ENCODE results near the gene TSPAN32.
"Not testable (repeated sequence)": the region's sequence is repeated elsewhere in the genome, so short reads cannot be mapped to it uniquely, and the experiment has no call there.

TSPAN32 gene

GRCh38 chr11:2364386-2364785, 62.6 kb downstream of the TSPAN32 start:
- not testable (repeated sequence) for H3K36me3 ChIP-seq (replicated peaks in 1 of 2; ENCODE audit: control insufficient read depth in 2 of 2, insufficient read depth in 2 of 2, low read length in 2 of 2); H2BK15ac ChIP-seq (ENCODE audit: low read length); H2BK120ac ChIP-seq (ENCODE audit: low read depth, low read length); H3K4me3 ChIP-seq (ENCODE audit: low read length in 2 of 2); H3K14ac ChIP-seq (ENCODE audit: low read length); H3K27ac ChIP-seq (replicated peaks; ENCODE audit: low read length); H3K79me1 ChIP-seq (ENCODE audit: low read depth, low read length); H2BK5ac ChIP-seq (ENCODE audit: low read length); H3K9me3 ChIP-seq (replicated peaks in 1 of 2; ENCODE audit: control insufficient read depth in 2 of 2, insufficient read depth in 1 of 2, low read depth in 1 of 2, low read length in 2 of 2); H3K4ac ChIP-seq (ENCODE audit: low read length); H4K8ac ChIP-seq (ENCODE audit: low read depth, low read length); H4K91ac ChIP-seq (ENCODE audit: low read depth, low read length, poor library complexity); H2AK5ac ChIP-seq (ENCODE audit: low read depth, low read length); H2AFZ ChIP-seq (ENCODE audit: low read length); H3K27me3 ChIP-seq (ENCODE audit: control insufficient read depth in 3 of 3, insufficient read depth in 3 of 3, low read depth in 1 of 3, low read length in 3 of 3); H3K23ac ChIP-seq (ENCODE audit: low read depth, low read length, poor library complexity); DNase-seq (ENCODE audit: low spot score); H3K4me2 ChIP-seq (ENCODE audit: insufficient read depth, low read length, poor library complexity, severe bottlenecking); H3K18ac ChIP-seq (ENCODE audit: low read length); H2BK12ac ChIP-seq (ENCODE audit: low read length); H3K9ac ChIP-seq (ENCODE audit: low read depth, low read length, poor library complexity); H3K4me1 ChIP-seq (ENCODE audit: control insufficient read depth in 2 of 2, insufficient read depth in 1 of 2, low read depth in 1 of 2, low read length in 2 of 2)
- no CpG with 5 or more reads among the region's 12 CpGs for WGBS, 2 donors (ENCODE audit: extremely low coverage in 2 of 2, insufficient read length in 2 of 2, insufficient replicate concordance in 1 of 2)

DNA sequence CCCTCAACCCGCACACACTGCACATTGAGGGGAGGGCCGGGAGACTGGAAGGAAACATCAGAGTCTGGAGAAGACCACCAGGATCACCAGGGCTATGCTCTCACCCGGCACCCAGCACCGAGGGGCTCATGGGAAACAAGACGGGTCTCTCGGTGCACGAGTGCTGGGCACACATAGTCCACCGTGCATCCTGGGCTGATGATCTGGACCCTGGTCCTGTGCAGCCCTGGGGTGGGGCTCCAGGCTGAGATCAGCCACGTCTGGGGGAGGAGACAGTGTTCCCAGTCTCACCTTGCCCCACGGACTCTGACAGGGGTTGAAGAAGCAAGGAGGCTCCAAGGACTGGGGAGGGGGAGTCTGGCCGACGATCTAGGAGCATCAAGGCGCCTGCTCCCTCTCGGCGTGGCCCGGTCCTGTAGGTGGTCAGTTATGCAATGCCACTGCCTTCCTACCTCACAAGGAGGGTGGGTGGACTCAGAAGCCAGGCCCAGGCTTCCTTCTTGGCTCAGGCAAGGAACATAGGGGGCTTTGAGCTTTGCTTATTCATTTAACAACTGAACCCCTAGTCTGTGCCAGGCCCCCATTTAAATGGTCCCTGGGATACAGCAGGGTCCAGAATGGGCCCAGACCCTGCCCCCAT, 63.9 kb downstream of the TSPAN32 start:
- Histone ChIP-seq H4K8ac (ENCODE audit: low read depth, low read length) (no peak overlapping the region), H3K4me3 (ENCODE audit: low read length in 2 of 2) (no peak overlapping the region), H3K18ac (ENCODE audit: low read length) (peak overlapping the region; percentile 78), H3K4me2 (ENCODE audit: insufficient read depth, low read length, poor library complexity, severe bottlenecking) (no peak overlapping the region), H3K36me3 (replicated peaks in 1 of 2; ENCODE audit: control insufficient read depth in 2 of 2, insufficient read depth in 2 of 2, low read length in 2 of 2) (no peaks in the 10 kb centered on the region), H3K27ac (replicated peaks; ENCODE audit: low read length) (no peak overlapping the region), H2BK15ac (ENCODE audit: low read length) (peak overlapping the region; percentile 30), H3K14ac (ENCODE audit: low read length) (no peak overlapping the region), H3K79me1 (ENCODE audit: low read depth, low read length) (no peaks in the 10 kb centered on the region), H2BK120ac (ENCODE audit: low read depth, low read length) (peak overlapping the region; percentile 54), H3K23ac (ENCODE audit: low read depth, low read length, poor library complexity) (no peak overlapping the region), H3K9ac (ENCODE audit: low read depth, low read length, poor library complexity) (no peak overlapping the region), H4K91ac (ENCODE audit: low read depth, low read length, poor library complexity) (no peak overlapping the region), H3K27me3 (ENCODE audit: control insufficient read depth in 3 of 3, insufficient read depth in 3 of 3, low read depth in 1 of 3, low read length in 3 of 3) (no peaks in the 10 kb centered on the region), H3K4me1 (ENCODE audit: control insufficient read depth in 2 of 2, insufficient read depth in 1 of 2, low read depth in 1 of 2, low read length in 2 of 2) (no peaks in the 10 kb centered on the region), H2BK5ac (ENCODE audit: low read length) (no peak overlapping the region), H3K4ac (ENCODE audit: low read length) (no peak overlapping the region), H3K9me3 (replicated peaks in 1 of 2; ENCODE audit: control insufficient read depth in 2 of 2, insufficient read depth in 1 of 2, low read depth in 1 of 2, low read length in 2 of 2) (no peaks in the 10 kb centered on the region), H2AK5ac (ENCODE audit: low read depth, low read length) (peak overlapping the region; percentile 59), H2BK12ac (ENCODE audit: low read length) (no peak overlapping the region), H2AFZ (ENCODE audit: low read length) (no peak overlapping the region)
- DNase-seq (ENCODE audit: low spot score) = no peak
- WGBS, 2 donors (ENCODE audit: extremely low coverage in 2 of 2, insufficient read length in 2 of 2, insufficient replicate concordance in 1 of 2) = no CpG with 5 or more reads among the region's 16 CpGs

- no peak for DNase-seq (ENCODE audit: low spot score)
- no peaks in the 10 kb centered on the region for H3K27me3 ChIP-seq (ENCODE audit: control insufficient read depth in 3 of 3, insufficient read depth in 3 of 3, low read depth in 1 of 3, low read length in 3 of 3)
- no CpG with 5 or more reads among the region's 11 CpGs for WGBS, 2 donors (ENCODE audit: extremely low coverage in 2 of 2, insufficient read length in 2 of 2, insufficient replicate concordance in 1 of 2)
These were observed 64.5 kb downstream of the TSPAN32 start for GRCh38 chr11:2366276-2366675.

DNA sequence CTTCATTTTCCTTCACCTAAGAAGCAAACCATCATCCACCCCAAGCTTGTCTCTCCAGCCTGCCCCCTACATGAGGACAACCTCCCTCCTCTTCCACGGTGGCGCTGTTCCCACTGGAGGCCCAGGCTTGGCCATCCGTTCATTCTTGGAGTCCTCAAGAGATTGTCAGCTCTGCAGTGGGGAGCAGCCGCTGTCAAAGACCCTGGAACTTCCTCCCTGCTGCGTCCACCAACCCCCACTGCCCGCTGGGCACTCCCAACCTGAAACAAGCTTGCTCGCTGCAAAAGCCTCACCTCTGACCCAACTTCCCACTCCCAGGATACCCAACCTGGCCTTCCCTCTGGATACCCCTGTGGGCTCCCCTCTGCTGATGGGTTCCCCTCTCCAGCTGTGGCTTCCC, 64.9 kb downstream of the TSPAN32 start:
- H2BK5ac ChIP-seq (ENCODE audit: low read length) = no peak overlapping the region
- no peaks in the 10 kb centered on the region for H3K79me1 ChIP-seq (ENCODE audit: low read depth, low read length)
- H3K27ac ChIP-seq (replicated peaks; ENCODE audit: low read length) = no peak overlapping the region
- H4K91ac ChIP-seq (ENCODE audit: low read depth, low read length, poor library complexity) = no peak overlapping the region
- H3K9me3 ChIP-seq (replicated peaks in 1 of 2; ENCODE audit: control insufficient read depth in 2 of 2, insufficient read depth in 1 of 2, low read depth in 1 of 2, low read length in 2 of 2) = no peaks in the 10 kb centered on the region
- no peak overlapping the region for H3K14ac ChIP-seq (ENCODE audit: low read length)
- peak overlapping the region; percentile 58 for H2AK5ac ChIP-seq (ENCODE audit: low read depth, low read length)
- H3K18ac ChIP-seq (ENCODE audit: low read length) = no peak overlapping the region
- no peak overlapping the region for H2AFZ ChIP-seq (ENCODE audit: low read length)
- H2BK12ac ChIP-seq (ENCODE audit: low read length) = no peak overlapping the region
- no peak overlapping the region for H3K9ac ChIP-seq (ENCODE audit: low read depth, low read length, poor library complexity)
- no peak overlapping the region for H4K8ac ChIP-seq (ENCODE audit: low read depth, low read length)
- DNase-seq (ENCODE audit: low spot score) = no peak
- H2BK120ac ChIP-seq (ENCODE audit: low read depth, low read length) = no peak overlapping the region
- H3K4me2 ChIP-seq (ENCODE audit: insufficient read depth, low read length, poor library complexity, severe bottlenecking) = no peak overlapping the region
- H3K4ac ChIP-seq (ENCODE audit: low read length) = no peak overlapping the region
- no peaks in the 10 kb centered on the region for H3K4me1 ChIP-seq (ENCODE audit: control insufficient read depth in 2 of 2, insufficient read depth in 1 of 2, low read depth in 1 of 2, low read length in 2 of 2)
- no peak overlapping the region for H2BK15ac ChIP-seq (ENCODE audit: low read length)
- WGBS, 2 donors (ENCODE audit: extremely low coverage in 2 of 2, insufficient read length in 2 of 2, insufficient replicate concordance in 1 of 2) = no CpG with 5 or more reads among the region's 7 CpGs
- H3K27me3 ChIP-seq (ENCODE audit: control insufficient read depth in 3 of 3, insufficient read depth in 3 of 3, low read depth in 1 of 3, low read length in 3 of 3) = no peaks in the 10 kb centered on the region
- no peaks in the 10 kb centered on the region for H3K36me3 ChIP-seq (replicated peaks in 1 of 2; ENCODE audit: control insufficient read depth in 2 of 2, insufficient read depth in 2 of 2, low read length in 2 of 2)
- H3K23ac ChIP-seq (ENCODE audit: low read depth, low read length, poor library complexity) = no peak overlapping the region
- H3K4me3 ChIP-seq (ENCODE audit: low read length in 2 of 2) = no peak overlapping the region

More at GRCh38 chr11:2366276-2366675, 64.5 kb downstream of the TSPAN32 start:
- no peaks in the 10 kb centered on the region for H3K36me3 ChIP-seq (replicated peaks in 1 of 2; ENCODE audit: control insufficient read depth in 2 of 2, insufficient read depth in 2 of 2, low read length in 2 of 2)
- H3K27ac ChIP-seq (replicated peaks; ENCODE audit: low read length) = no peak overlapping the region
- H3K9ac ChIP-seq (ENCODE audit: low read depth, low read length, poor library complexity) = no peak overlapping the region
- no peak overlapping the region for H2AFZ ChIP-seq (ENCODE audit: low read length)
- no peak overlapping the region for H3K14ac ChIP-seq (ENCODE audit: low read length)
- H2BK15ac ChIP-seq (ENCODE audit: low read length) = no peak overlapping the region
- H3K79me1 ChIP-seq (ENCODE audit: low read depth, low read length) = no peaks in the 10 kb centered on the region
- H3K4me2 ChIP-seq (ENCODE audit: insufficient read depth, low read length, poor library complexity, severe bottlenecking) = no peak overlapping the region
- H3K4me1 ChIP-seq (ENCODE audit: control insufficient read depth in 2 of 2, insufficient read depth in 1 of 2, low read depth in 1 of 2, low read length in 2 of 2) = no peaks in the 10 kb centered on the region
- H3K23ac ChIP-seq (ENCODE audit: low read depth, low read length, poor library complexity) = no peak overlapping the region
- peak overlapping the region; percentile 54 for H2BK120ac ChIP-seq (ENCODE audit: low read depth, low read length)
- H4K91ac ChIP-seq (ENCODE audit: low read depth, low read length, poor library complexity) = no peak overlapping the region
- no peaks in the 10 kb centered on the region for H3K9me3 ChIP-seq (replicated peaks in 1 of 2; ENCODE audit: control insufficient read depth in 2 of 2, insufficient read depth in 1 of 2, low read depth in 1 of 2, low read length in 2 of 2)
- H3K4ac ChIP-seq (ENCODE audit: low read length) = no peak overlapping the region
- H4K8ac ChIP-seq (ENCODE audit: low read depth, low read length) = no peak overlapping the region
- peak overlapping the region; percentile 78 for H3K18ac ChIP-seq (ENCODE audit: low read length)
- no peak overlapping the region for H2BK5ac ChIP-seq (ENCODE audit: low read length)
- no peak overlapping the region for H2BK12ac ChIP-seq (ENCODE audit: low read length)
- no peak overlapping the region for H3K4me3 ChIP-seq (ENCODE audit: low read length in 2 of 2)
- H2AK5ac ChIP-seq (ENCODE audit: low read depth, low read length) = peak overlapping the region; percentile 59
